ENCODE results near the gene AUTS2.
A peak's percentile ranks its signal among the peaks of the same experiment; 100 is the strongest.

AUTS2 gene

DNA sequence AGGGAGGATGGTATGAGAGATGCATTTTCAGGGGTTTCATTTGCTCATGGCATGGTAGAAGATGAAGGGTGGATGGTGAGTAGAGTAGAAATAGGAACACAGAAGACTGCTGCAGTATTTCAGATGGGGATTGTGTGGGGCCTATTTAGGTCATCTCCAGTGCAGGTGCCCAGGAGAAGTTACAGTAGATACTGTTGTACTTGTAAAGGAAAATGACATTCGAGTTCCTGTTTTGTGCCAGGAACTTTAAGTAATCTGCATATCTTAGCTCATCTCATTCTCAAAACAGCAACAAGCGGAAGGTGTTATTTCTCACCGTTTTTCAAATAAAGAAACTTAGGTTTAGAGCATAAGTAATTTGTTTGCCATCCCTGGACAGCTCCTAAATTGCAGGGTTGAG lies 156.2 kb downstream of the AUTS2 start:
- no peak for DNase-seq

DNA sequence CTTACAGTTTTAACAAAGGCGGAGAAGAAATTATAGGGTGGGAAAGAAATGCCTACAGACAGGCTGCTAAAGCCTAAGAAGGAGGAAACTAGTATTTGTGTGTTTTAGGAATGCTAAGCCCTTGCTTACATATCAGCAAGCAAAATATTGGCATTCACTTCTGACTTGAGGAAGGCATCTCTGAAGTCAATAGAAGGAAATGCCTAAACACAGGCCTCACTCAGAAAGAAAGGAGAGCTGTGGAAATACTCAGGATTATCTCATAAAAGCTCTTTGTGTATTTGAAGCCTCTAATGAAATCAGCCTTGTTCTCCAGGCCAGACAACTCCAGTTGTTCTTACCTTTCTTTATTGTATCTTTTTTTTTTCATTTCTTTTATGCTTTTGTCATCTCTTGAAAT lies 158.0 kb downstream of the AUTS2 start:
- DNase-seq, result no peak

DNA sequence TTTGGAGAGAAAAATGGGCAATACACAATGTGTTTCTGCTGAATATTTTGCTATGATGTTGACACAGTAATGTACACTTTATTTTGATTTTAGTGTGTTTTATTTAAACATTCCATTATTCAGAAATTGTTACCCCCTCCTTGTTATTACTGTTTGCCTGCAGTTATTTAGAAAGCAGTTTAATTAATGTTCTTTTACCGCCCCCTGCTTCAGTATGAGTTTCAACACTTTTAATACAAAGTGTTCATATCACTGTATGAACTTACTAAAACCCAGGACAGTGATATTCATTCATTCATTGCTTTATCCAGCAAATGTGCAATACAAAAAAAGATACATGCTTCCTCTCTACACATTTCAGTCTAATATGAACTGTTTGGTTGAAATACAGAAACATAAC lies 159.3 kb downstream of the AUTS2 start:
- DNase-seq, result no peak

DNA sequence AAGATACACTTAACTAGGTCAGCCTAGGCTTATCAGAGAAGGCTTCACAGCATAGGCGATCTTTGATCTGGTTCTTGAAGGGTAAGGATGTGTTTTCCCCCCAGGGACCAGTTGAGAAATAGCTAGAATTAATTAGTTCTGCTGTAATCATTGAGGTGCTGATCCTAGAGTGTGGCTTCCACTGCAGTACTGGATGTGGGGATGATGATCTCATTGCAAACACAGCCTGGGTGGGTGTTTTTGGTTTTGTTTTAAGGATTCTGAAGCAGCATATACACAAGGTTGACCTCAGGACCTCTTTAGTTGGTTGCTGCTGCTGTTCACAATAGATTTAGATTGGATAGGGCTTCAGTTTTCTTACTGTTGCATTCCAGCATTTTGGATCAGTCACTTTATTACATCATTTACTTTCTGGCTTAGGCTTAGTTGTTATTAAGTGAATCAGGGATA lies 159.7 kb downstream of the AUTS2 start:
- DNase-seq, result no peak

DNA sequence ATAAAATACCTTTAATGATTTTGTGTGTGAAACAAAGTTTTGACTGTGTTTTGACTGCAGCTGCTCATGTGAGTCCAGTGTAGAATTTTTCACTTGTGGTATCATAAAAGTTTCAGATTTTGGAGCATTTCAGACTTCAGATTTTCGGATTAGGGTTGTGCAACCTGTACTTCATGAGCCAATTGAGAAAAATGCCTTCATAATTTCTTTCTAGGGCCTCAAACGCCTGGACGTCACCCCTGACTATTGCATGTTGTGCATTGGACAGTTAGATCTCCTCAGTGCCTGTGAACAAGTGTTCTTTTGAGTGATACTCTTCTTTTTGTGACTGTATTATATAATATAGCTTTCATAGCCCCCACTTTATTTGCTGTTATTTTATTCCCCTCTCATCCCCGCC lies 161.1 kb downstream of the AUTS2 start:
- no peak for DNase-seq

GRCh38 chr7:69761290-69761922 lies 163.1 kb downstream of the AUTS2 start:
- no peak for DNase-seq

DNA sequence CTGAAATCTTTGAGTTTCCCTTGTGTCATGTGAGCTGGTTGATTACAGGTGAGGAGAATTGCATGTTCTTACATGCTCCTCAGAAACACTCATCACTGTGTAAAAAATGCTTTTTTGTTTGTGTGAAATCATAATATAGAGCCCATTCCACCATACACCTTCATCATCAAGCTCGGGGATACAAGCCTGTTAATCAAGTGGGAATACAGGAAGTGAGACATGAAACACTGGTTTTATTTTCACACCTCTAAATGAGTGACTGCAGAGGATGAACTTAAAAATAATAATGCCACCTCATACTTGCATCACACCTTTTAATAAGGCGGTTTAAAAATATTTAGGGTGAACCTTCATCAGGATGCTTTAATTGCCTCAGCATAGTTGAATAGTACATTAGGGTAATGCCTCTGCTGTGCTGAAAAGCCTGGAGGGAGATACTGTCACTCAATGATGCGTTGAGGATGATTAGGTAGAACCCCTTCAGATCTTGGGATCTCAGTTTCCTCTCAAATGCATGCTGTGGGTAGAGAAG lies 164.6 kb downstream of the AUTS2 start:
- DNase-seq, result no peak

GRCh38 chr7:69763513-69763912 lies 165.2 kb downstream of the AUTS2 start:
- DNase-seq, result no peak

DNA sequence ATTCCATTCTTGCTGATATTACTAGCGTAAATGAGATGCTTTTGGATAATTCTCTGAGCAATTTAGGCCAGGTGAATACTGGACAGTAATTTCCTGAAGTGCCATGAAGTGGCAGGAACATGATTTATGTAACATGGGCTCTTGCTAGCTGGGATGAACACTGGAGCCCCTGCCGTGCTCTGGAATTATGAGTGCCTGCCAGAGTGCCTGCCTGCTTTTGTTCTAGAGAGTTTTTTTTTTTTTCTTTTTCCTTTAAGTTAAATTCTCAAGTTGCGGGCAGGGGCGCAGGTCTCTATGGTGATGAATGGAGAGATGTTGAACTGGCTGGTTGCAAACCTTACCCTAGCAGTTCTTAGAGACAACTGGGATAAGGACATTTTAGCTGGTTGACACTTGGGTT lies 165.9 kb downstream of the AUTS2 start:
- no peak for DNase-seq

DNA sequence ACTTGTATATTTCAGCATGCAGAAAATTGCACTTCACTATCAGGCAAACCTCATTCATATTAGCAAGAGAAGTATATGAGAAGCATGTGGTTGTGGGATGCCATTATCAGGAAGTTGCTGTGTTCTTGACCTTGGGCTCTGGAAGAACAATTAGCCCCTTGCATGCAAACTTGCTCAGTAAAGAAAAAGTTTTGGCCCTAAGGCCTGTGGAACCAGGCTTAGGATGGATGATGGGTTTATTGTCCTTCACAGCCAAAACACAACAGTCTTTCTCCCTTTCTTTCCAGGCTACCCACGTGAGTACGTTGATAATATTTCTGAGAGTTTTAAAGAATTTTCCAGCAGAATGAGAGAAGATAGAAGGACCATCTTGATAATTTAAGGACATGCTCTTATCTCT lies 166.4 kb downstream of the AUTS2 start:
- DNase-seq, result no peak

DNA sequence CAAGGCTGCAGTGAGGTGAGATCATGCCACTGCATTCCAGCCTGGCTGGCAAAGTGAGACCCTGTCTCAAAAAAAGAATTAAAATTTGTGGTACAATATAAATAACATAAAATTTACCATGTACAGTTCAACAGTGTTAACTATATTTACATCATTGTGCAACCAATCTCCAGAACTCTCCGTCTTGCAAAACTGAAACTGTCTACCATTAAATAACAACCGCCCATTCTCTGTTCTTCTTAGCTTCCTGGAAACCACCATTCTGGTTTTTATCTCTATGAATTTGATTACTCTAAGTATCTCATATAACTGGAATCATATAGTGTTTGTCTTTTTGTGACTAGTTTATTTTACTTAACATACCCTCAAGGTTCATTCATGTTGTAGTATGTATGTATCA lies 167.6 kb downstream of the AUTS2 start:
- DNase-seq, result no peak

DNA sequence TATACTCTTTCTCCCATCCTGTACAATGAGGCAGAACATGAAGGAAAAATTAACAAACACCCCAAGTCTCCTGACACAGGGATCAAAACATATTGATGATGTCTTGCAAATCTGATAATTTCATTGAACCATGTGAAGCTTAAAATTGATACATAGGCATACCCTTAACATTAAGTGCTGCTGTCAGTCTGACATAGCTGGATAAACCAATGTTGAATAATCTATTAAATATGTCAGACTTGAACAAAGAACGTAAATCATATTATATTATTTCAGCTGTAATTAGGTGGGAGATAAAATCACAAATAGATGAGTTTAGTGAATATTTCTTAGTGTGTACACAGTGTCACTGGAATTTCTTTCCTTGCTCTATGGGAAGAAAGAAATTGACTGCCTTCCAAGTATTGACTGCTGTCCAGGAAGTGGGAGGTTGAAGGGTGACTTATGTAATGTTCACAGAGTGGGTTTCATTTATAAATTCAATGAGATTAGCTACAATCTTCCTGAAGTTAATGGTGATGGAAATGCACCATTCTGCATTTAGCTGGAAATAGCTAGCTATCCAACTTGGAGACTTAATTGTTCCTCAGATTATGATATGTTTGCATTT lies 170.8 kb downstream of the AUTS2 start:
- DNase-seq, result no peak

DNA sequence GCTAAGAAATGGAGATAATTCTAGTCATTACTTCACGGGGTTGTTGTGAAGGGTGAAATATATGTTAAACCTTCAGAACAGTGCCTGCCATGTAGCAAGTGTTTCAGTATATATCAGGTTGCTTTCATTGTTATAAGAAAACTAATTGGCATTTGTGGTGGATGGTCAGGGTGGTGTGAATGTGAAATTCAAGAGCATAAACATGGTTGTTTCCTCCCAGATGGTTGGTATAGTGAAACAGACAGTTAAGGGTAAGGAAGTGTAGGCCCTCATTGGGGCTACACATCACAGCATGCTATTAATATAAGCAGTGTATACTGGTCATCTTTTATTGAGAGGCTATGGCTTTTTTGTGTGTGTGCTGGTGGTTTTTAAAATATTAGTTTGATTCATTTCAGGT lies 171.6 kb downstream of the AUTS2 start:
- DNase-seq, result no peak

DNA sequence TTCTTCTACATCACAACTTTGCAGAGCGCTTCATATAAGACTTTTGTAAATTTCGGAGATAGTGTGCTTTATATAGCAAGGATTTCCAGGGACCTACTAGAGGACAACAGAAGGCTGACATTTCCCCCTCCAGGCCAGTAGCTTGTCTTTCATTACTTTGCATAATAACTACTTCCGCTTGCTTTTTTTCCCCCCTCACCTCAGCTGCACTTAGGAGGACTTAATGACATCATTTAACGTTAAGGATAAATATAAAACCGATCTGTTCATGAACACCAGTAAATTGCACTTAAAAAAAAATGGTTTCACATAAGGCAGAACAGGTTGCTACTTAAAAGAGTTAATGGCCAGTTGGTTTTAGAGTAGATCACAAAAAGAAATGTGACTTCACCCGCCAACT lies 172.3 kb downstream of the AUTS2 start:
- no peak for DNase-seq

- no peak for DNase-seq
Measured at GRCh38 chr7:69772718-69773436, 174.6 kb downstream of the AUTS2 start.

- DNase-seq, result no peak
Measured at GRCh38 chr7:69773535-69774225, 175.4 kb downstream of the AUTS2 start.

DNA sequence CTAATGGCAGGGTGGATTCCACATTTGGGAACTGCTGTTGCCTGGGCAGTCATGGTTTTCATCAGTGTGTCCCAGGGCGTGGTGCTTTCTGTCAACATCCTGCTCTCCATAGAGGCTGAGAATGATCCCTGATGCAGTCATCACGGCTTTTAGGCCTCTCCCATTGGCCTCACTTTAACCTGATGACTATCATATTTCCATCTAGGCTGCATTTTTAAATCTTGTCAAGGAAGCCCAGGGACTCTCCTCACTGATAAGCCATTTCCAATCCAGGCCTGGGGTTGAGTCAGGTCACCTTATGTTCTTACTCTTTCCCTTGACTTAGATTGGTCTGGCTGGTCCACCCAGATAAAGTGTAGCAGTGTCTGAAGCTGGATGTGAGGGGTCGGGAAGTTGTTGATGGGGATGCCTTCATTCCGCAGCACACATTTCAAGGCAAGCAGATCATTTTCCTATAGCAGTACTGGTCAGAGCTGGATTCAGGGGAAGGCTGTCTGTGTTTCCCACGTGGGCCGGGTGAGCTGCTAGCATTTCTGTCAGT lies 177.0 kb downstream of the AUTS2 start:
- DNase-seq, result no peak

- no peak for DNase-seq
Measured at GRCh38 chr7:69776611-69777010, 178.3 kb downstream of the AUTS2 start.

DNA sequence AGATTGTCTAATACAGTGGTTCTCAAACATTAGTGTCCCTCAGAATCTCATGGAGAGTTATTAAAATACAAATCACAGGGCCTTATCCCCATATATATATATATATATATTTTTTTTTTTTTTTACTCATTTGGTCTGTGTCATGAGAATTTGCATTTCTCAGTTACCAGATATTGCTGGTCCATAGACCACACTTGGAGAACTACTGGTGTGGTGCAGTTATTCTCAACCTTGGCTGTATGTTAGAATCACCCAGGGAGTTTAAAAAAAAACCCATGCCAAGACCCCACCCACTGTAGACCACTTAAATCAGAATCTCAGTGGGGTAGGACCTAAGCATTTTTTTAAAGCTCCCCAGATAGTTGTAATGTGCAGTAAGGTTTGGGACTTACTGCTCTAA lies 179.9 kb downstream of the AUTS2 start:
- no peak for DNase-seq

DNA sequence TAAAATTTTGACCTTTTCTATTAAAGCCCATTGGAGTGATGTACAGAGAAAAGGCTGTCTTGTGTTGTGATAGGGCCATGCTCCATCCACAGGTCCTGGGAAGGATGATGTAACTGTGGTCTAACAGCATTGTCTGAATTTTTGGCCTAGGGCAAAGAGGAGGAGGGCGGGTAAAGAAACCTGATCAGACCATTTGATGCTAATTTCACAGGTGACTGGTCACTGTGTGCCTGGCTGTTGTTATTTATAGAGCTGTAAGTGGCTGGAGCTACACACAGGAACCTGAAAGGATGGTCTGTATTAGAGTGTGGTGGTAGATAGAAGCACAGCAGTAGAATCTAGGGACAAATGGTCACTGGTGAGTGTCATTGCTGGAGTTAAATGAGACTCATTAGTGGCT lies 182.1 kb downstream of the AUTS2 start:
- DNase-seq, result no peak

DNA sequence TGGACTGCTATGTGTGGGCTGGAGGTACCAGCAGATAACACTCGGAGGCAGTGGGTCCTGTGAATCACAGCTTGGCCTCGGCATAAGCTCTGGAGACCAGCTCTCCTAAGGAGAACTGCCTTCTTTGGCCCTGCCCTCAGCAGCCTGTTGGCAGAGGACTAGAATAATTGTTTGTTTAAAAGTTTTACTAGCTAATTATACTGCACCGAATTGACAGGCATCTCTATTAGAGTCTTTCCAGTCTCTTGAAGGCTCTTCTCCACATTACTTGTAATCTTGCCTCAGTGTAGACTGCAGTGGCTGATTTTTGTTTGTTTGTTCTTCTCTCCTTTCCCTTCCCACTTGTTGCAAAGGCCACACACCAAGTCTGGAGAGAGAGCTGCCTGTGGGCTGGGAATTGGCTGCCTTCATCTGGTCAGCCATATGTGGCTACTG lies 183.2 kb downstream of the AUTS2 start:
- DNase-seq, result peak in 3 of 51 donors; percentile 2 to 10 (median 2)

Measured in hypothalamus (tissue), 51 donors.